SW480 (cell line): Measurements from ENCODE around the gene GARS1.
"Not testable (repeated sequence)": the region's sequence is repeated elsewhere in the genome, so short reads cannot be mapped to it uniquely, and the experiment has no call there.

Experiments used
- DNase-seq: peaks from one replicate; pipeline ENCODE4 v3.0.0-alpha.2; 2016; ENCODE audit warnings: low spot score

GARS1 gene

DNA sequence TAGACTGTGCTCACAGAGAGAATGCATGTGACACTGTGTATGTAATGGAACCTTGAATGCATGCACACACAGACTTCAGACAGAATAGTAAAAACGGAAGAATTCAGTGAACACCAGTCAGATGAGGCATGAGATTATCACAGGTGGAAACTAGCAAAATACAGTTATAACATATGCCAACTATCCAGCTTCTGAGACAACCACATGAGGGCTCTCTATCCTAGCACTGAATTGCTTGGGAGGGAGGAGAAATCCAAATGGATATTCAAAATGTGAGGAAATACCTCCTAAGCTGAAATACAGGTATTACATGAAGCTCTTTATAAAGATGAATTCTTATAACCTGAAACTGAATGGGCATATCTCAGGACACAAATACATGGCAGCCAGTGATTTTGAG, 30.6 kb downstream of the GARS1 start:
- DNase-seq, result no peak

DNA sequence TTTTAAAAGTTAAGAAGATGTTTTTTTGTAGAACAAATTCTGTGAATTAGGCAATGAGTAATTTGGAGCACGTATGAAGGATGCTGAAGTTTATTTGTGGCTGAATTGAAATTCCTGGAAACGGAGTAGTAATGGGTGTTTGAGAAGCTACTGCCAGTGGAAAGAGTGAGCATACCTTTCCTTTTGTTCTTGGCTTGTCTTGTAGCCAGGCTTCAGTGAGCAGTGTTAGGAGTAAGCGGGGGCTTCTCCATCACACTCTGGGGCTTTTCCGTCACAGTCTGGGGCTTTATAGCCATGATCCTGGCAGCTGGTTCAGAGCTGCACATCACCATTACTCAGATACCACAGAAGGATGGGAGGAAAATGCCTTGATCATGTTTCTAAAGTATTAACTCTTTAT, 32.3 kb downstream of the GARS1 start:
- no peak for DNase-seq

DNA sequence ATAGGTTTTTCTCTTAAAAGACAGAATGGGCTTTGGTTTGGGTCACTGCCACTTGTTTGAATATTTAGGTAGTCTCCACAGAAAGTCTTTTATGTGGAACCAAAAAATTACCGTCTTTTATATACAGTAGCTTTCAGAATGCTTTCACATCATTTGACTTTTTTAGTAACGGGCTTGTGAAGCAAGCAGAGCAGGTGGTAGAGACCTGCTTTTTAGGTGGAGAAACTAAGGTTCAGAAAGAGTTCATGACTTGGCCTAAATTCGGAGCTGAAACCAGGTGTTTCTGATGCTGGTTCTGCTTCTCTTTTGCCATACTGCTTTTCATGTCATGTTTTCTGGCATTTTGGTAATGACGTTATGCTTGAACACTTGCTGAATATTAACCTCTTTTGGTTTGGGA, 36.3 kb downstream of the GARS1 start:
- no peak for DNase-seq

DNA sequence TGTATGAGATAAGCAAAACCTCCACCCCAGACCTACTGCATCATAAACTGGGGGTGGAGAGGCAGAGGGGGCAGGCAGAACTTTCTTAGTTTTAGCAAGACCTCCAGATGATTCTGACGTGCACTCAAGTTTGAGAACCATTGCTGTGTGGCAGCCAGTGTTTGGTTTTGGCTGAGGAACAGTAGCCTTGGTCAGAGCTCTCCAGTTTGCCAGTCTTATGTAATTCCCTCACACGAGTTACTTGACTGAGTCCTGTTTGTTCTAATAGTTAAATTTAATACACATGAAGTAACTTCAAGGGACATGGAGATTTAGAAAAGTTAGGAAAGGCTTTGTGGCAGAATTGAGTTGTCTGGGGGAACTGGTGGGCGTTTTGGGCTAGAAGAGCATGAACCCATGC, 38.5 kb downstream of the GARS1 start:
- DNase-seq, result no peak

DNA sequence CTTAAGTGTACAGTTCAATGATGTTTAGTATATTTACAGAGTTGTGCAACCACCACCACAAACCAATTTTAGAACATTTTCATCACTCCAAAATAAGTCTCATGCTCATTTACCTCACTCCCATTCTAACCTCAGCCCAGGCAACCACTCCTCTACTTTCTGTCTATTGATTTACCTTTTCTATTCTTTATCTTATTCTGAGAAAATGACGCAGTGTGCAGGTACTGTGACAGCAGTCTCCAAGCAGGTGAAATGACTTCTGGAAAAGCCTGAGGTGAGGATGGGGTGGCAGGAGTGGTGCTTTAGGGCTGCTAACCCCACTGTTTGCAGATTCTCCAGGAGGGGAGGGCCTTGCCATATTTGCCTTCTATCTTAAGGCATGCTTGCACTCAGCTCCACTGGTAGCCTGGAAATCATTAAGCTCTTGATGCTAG, 39.5 kb downstream of the GARS1 start:
- no peak for DNase-seq

DNA sequence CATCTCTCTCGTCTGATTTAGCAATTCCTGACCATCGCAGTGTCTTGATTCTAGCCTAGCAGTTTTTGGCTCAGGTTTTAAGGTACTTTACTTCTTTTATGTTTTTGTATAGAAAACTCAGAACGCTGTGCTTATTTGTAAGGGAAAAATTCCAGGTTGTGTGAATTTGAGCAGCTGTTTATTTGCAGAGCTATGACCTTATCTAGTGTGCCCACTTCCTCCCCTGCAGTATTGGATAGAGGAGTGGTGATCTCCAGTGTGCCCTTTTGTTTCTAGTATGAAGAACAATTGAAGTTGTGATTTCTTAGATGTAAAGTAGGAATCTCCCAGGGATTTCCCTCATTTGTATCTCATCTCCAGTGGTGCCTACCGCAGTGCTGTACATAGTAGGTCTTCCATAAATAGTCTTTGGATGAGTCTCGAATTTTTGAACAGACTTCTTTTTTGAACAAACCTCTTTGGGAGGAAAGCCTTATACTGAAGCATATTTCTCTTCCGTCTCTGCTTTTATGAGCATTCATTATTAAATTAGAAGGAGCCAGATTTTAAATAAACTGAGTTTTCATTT, 40.0 kb downstream of the GARS1 start:
- DNase-seq, result no peak

DNA sequence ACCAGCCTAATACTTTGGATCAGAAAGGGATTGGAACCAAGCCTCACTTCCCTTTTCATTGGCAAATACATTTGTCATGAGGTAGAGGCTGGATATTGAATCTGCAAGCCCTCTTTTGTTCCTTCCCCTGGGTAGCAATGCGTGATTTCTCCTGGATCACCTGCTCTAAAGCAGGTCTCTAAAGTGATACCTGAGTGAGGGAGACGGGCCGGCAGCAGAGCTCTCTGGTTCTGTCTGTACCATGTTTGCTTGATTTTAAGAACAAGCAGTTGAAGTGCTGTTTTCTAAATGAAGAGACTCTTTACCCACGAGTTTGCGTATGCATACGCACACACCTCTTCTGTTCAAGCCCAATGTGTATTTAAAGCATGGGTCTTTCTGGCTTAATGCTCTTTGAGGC, 41.1 kb downstream of the GARS1 start:
- no peak for DNase-seq

DNA sequence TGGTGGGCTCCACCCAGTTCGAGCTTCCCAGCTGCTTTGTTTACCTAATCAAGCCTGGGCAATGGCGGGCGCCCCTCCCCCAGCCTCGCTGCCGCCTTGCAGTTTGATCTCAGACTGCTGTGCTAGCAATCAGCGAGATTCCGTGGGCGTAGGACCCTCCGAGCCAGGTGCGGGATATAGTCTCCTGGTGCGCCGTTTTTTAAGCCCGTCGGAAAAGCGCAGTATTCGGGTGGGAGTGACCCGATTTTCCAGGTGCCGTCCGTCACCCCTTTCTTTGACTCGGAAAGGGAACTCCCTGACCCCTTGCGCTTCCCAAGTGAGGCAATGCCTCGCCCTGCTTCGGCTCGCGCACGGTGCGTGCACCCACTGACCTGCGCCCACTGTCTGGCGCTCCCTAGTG, 47.6 kb downstream of the GARS1 start:
- DNase-seq, result not testable (repeated sequence)

DNA sequence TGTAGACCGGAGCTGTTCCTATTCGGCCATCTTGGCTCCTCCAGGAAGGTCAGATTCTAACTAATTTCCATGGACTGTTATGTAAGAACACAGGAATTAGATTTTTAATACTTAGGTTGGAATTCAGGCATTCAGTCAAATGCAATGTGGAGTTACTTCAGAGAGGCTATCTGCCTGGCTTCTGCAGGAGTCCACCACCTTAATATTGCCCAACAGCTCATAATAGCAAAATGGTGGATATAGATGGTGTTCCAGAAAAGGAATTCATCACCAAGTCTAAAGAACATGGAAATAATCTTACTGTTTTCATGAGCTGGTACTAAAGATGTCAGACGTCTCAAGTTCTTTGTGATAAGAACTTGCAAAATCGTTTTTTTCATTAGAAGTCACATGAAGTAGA, 48.1 kb downstream of the GARS1 start:
- DNase-seq, result no peak

DNA sequence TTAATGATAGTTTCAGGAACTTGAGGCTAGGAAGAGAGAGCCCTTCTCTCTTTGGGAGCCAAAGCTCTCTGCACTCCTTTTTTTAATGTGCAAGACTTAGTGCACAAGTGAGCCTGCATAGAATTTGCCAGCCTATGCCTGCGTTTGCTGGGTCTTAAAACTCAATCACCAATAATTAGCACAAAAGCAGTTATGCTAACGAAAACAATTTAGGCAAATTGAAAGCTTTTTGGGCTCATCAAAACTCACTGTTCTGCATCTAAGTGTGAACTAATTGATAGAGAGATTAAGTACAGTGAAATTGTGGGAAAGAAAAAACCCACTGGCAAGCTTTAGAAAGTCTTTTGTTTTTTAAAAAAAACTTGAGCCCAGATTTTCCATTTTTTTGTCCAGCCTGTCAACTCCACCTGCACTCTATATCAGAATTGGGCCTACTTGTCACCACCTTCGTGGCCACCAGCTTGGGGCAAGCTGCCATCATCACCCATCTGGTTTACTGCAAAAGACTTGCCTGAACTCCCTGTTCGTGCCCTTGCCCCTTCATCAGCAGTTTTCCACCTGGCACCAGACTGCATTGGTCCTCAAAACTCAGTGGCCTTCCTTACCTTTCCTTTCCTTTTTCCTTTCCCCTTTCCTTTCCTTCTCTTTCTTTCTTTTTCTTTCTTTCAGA, 49.7 kb downstream of the GARS1 start:
- DNase-seq, result no peak

DNA sequence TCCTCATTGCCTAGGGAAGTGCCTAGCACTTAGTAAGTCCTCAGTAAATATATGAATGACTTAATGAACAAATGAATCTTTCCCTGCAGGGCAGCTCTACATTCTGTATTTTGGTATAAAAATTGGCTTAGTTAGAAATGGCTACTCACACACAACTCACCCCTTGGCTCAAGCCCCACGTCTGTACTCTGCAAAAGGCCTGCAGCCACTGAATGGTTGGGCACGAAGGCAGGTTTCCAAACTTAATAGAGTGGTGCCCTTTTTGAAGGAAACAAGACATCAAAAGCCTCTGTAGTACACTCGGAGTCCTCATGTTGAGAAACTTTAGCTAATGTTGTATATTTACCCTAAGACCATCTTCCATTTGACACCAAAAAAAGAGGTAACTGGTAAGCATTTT, 51.0 kb downstream of the GARS1 start:
- no peak for DNase-seq

DNA sequence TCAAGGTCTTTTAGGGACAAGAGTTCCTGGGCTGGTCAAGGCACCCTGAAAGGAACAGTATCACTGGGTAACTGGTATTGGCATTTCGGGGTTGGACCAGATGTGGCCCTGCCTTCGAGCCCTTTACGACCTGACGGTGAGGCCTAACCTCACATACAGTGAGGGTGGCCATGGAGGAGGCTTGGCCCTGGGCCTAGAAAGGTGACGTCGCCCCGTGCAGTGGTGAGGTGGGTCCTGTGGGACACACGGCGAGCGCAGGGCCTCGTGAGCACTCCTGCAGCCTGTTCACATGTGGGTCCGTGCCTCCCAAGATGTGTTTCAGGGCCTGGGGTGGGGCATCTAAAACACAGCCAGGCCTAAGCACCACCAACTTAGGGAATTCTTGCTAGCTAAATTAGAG, 51.5 kb downstream of the GARS1 start:
- no peak for DNase-seq

DNA sequence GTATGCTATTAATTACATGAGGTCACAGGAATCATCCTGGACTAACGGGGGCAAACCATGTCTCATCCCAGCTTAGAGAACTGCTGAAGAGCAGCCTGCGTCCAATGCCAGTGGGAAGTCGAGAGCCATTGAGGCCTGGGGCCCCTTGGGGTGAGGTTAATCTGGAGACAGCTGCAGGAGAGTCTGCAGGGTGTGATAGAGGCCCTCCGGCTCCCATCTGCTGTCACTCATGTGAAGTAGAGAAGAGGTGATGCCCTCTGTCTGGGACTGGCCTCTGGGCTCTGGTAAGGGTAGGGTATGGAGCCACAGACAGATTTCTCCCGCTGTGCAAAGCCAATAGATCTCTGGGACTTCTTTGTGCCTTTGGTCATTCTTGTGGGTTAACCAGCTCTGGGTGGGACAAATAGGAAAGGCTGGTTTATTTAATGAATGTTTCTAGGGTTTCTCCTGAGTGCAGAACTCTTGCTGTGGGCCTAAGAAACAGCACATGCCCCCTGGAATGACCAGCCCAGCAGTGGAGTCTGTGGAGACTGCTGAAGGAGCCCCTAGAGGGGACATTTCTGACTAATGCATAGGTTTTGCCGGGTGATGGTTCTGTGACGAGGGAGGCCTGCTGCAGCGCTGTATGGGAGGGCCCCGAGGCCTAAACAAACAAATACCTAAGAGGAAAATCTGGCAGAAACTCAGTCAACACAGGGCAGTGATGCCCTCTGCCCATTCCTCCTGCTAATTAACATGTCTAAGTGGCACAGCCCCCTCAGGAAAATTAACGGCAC, 53.1 kb downstream of the GARS1 start:
- no peak for DNase-seq

DNA sequence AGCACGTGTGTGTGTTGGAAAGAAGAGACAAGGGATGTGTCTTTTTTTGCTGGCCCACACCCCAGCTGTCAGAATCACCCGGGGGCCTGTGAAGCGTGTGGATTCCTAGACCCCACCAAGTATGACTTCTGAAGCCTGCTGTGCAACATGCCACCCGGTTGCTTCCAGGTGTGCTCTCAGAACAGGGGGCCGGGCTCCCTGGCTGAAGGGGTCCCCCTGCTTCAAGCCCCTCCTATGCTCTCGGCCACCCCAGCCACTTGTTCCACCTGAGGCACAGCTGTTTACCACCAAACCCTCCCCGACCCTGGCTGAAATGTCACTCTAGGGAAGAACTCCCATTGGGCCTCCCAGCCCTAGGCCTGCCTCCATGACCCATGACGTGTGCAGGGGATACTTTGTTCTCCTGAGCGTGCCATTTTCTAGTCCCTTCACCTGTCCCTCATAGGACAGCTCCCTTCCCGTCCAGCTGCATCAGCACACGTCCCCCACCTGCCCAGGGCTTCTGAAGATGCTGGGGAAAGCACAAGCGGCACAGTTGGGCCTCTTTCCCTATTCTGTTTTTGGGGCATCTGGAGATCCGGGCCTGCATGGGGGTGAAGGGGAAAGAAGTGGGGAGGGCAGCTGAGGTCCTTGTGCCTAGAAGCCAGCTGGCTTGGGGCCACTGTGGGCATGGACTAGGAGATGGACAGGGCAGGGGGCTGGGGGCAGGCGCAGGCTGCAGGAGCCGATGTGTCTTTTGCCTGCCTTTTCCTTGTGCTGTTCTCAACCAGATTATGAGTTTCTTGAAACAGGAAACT, 54.3 kb downstream of the GARS1 start:
- DNase-seq, result no peak

DNA sequence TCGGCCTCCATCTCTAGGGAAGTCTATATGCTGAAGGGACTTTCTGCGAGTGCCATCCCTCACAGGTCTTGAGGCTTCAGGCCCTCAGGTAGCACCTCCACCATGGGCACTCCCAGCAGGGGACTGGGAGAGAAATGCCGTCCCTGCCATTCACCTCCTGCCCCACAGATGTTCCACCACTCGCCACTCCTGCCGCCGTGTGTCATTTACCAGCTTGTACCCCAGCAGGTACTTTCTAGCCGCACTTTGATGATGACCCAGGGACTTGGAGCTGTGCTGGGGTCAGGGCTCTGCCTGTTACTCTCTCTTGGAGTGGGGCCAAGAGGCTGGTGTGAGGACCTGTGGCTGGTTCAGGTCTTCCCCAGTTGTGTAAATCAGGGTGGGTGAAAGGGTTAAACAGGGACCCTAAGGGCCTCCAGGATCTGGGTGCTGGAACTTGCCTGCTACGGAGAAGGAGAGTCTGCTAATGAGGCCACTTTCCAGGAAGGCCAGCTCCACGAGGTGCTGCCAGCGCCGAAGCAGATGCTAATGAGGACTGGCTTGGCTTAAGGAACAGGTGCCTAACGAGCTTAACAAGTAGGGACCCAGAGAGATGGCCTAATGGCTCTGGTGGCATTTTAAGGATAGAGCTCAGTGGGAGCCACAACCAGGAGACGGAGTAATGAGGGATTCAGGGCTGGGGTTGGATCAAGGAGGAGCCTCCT, 55.2 kb downstream of the GARS1 start:
- DNase-seq, result no peak

DNA sequence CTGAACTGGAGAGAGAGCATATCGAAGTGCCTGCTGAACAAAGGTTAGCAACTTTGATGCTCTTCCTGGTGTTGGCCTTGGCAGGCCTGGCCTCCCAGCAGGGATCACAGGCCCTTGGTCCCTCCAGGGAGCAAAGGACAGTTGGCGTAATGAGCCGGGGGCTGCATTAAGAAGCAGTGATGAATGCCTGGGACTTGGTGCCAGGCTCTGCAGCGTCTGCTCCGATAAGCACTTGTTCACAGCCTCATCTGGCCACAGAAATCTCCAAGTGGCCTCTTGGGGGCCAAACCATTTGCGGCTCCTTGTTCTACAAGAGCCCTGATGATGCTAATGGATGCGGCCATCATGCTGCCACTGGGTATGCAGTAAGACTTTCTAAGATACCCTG, 55.7 kb downstream of the GARS1 start:
- no peak for DNase-seq

DNA sequence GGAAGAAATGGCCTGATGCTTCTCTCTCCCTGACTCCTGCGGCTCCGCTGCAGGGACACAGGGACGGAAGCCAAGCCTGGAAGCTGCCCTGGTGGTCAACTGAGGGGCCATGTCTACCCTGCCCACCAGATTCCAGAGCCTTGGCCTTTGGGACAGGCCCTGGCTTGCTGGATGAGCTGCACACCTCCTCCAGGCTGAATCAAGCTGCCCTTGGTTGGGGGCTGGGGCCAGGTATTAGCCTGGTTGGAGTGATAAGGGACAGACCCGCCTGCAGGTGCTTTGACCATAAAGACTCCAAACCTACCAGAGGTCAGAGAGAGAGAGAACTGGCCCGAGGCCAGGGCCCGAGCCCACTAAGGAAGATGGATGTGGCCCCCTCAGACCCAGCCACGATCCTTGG, 57.5 kb downstream of the GARS1 start:
- DNase-seq, result no peak

DNA sequence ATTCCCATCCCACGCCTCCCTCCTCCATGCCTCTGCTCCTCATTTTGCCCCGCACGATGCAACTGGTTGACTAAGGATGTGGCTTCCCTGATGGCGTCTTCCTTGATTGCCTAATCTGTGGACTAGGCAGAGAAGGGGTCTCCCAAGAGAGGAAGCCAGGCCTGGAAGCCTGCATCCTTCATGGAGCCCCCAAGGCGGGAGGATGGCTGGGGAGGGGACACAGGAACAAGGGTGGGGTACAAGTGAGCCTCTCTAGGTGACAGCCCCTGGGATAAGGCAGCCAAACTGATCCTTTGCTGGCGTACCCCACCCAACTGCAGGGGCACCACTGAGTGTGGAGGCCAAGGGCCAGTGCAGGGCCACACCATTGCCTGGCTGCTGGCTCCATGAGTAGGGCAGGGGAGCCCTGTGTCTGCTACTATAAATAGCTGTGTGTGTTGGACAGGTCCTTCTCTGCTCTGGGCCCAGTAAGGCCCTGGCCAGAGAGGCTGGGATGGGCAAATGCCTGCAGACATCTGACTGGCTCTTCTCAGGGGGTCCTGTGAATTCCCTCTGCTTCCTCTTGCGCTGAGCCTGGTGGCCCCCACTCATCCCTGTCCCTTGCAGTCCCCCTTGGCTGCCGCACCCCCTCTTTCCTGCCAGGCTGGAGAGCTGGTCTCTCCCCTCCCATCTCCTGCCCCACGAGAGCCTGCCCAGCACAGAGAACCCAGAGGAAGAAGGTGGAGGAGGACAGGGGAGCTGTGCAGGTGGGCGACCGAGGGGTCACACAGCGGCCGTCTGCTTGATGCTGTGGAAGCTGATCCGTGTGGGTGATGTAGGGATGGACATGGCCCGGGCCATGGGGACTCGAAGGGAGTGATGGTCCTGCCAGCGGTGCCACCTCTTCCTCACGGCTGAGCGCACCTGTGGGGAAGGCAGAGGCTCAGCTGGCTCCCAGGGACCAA, 58.3 kb downstream of the GARS1 start:
- DNase-seq, result no peak

DNA sequence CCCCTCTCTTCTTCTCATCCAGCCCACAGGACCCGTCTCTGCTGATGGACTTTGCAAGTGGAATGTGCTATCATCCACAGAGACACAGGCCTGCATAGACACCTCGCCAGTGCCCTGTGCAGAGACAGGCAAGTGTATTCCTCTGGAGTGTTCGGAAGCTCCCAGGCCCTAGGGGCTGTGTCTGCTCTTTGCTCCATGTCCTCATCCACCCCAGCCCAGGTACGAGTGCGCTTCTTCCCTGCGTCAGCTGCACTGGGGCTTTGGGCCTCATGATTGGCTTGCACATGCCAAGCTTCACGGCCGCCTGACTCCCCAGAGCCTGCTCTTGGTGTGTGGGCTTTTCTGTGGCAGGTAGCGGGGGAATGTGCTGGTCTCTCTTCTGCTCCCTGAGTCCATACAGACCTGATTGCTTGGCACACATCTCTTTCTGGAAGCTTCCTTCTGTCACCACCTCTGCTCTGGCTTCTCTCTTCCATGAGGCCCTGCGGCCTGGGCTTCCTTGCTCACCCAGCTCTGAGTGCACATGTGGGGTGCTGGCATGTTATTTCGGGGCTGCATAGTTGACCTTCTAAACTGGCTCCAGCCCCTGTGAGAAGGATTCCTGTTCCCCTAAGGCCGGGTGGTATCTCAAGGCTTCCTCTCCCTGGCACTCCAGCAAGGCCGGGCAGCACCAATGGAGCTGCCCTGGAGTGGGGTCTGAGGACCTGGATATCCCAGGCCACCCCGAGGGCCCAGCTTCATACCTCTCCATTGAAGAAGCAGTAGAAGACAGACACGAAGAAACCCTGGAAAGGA, 59.8 kb downstream of the GARS1 start:
- DNase-seq, result no peak
